ENCODE data around the gene MANBA.
"Not testable (repeated sequence)": the region's sequence is repeated elsewhere in the genome, so short reads cannot be mapped to it uniquely, and the experiment has no call there.

MANBA gene

DNA sequence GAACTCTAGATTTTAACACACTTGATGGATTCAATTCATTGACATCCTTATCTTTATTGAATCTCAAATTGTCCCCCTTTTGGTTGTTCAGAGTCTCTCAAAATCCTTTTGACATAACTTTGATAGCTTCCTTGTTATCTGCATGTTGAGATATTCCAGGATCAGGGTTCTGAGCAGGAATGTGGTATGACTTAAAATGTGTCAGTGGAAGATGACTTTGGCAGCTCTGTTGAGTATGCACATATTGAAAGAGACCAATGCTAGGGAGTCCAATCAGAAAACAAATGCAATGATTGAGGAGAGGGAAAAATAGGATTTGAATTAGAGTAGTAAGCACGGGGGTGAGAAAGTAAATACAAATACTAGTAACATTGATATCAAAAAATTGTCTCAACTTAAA, 93.8 kb downstream of the MANBA start:
- no peak for DNase-seq

DNA sequence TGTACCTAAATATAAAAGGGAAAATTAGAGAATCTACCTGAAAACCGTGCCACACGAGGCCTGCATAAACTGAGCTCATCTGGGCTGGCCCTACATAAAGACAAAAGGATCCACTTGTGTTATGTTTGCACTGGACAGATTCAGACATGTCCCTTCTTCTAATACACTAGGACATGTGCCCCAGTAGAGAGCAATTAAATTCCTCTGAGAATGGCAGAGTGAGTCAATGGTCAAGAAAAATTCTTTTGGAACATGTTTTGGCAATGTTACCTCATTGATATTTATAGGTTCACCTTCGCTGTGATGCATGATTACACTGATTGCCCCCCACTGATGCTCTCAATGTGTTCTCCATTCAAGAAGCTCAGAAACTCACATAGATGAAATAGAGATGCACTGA, 95.2 kb downstream of the MANBA start:
- no peak for DNase-seq

DNA sequence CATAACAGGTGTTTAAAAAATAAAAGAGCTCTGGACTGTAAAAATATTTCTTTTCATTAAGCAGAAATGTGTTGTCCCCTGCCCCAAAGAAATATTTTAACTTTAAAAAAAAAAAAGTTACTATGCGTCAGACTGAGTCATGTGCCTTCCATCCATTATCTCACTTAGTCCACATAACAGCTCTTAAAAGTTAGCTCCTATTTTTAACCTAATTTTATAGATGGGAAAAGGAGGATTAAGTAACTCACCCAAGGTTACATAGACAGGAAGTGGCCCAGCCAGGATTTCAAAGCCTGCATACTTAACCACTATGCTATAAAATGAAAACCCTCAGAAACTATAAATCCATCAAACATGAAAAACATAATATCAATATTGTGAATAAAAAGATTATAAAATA, 97.7 kb downstream of the MANBA start:
- no peak for DNase-seq

GRCh38 chr4:102657206-102657605, 103.6 kb downstream of the MANBA start:
- no peak for DNase-seq

DNA sequence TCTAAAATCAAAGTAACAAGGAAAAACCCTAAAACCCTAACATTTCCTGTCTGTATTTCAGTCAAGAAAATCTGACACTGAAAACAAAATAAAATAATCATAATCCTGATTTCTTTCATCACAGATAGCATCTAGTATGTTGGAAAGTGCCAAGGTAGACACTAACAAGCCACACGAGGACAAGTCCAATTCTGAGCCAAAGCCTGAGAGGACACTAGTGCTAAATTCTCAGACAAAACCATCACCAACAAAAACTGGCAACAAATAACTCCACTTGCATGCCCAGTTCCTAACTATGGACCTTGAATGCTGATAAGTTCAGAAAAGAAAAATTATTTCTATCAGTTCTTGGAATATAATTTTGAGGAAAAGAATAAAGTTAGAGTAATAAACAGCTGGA, 113.7 kb downstream of the MANBA start:
- DNase-seq: no peak

- no peak for DNase-seq
These were observed 118.0 kb downstream of the MANBA start for GRCh38 chr4:102642631-102643298.

- DNase-seq: no peak
These were observed 119.0 kb downstream of the MANBA start for GRCh38 chr4:102641793-102642192.

DNA sequence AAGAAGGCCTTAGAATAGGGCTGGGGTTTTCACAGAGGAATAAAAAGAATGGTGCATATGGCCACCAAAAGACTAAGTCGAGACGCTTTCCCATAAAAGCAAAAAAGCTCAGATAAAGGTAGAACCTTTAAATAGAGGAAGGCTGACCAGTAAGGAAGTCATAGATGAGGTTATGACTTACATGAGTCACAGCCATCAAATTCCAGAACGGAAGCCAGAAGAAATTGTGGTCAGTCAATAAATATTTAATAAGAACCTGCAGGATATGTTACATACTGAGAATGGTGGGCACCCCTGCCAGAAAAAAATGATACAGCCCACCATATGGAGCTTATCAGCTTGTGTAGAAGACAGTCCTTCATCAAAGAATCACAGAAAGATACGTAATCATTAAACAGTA, 120.1 kb downstream of the MANBA start:
- no peak for DNase-seq

GRCh38 chr4:102639598-102639997, 121.2 kb downstream of the MANBA start:
- DNase-seq: no peak

DNA sequence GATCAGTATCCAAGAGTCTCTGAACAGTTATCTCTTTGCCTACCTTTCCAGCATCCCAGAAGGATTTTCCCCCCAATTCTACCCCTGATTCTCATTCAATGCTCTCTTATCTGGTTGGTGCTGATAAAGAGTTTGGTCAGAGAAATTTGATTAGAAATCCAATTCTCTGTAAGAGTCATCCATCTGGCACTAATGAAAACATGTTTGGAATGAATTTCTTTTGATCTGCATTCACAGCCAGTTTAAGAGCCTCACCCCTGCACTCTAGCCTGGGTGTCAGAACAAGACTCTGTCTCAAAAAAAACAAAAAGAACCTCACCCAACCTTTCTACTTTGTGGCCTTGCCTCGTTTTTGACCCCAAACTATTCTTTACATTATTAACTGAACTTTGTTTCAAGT, 122.1 kb downstream of the MANBA start:
- no peak for DNase-seq

DNA sequence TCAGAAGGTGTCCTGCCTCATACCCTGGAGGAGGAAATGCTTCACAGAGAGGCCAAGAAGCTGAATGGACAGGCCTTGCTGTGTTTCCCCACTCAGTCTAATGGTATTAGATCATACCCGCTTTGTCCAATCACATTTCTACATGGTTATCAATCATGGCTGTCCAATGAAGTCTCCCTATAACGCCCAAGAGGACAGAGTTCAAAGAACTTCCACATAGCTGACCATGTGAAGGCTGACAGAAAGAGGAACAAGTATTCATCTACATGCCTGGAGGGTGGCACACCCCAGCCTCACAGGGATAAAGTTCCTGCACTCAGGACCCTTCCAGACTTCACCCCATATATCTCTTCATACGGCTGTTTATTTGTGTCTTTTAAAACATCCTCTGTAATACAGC, 123.4 kb downstream of the MANBA start:
- no peak for DNase-seq

DNA sequence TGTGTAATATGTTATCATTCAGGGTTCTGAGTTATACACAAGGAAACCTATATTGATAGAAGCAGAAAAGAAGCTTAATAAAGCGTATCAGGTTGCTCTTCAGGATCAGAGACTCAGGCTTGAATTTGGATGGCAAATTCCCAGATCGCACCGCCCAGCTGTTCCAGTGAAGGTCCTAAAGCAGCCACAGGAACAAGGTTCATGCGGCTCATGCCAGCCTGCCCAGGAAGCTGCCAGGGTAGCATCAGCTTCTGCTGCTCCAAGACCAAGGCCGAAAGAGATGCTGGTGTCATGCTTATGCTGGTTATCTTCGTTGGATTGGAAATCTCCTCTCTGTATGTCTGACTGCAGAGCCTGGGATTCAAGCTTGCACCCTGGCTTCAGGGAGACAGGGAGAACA, 127.7 kb downstream of the MANBA start:
- DNase-seq: no peak

GRCh38 chr4:102632241-102633065, 128.3 kb downstream of the MANBA start:
- DNase-seq: no peak

DNA sequence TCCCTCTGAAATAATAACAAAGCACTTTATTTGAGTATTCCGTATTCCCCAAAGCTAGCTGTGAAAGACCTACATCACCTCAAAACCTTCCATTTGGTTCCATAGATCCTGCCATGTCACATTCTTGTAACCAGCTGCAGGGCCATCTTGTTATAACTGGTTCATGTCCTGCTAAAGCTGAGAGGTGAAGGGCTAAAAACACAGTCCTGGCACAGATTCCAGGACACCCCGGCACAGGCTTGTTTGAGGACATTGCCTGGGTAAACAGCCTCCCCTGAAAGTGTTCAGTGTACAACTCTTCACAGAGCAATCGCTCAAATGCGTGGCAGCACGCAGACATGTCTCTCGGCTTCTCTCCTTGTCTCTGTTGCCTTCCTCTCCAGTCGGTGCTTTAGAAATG, 129.2 kb downstream of the MANBA start:
- DNase-seq: no peak

DNA sequence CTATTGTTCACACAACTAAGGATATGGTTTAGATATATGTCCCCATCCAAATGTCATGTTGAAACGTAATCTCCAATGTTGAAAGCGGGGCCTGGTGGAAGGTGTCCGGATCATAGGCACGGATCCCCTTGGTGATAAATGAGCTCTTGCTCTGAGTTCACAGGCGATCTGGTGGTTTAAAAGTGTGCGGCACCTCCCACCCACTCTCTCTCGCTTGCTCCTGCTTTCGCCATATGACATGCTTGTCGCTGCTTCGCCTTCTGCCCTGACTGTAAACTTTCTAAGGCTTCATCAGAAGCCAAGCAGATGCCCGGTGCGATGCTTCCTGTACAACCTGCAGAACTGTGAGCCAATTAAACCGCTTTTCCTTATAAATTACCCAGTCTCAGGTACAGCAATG, 131.1 kb downstream of the MANBA start:
- DNase-seq: no peak

DNA sequence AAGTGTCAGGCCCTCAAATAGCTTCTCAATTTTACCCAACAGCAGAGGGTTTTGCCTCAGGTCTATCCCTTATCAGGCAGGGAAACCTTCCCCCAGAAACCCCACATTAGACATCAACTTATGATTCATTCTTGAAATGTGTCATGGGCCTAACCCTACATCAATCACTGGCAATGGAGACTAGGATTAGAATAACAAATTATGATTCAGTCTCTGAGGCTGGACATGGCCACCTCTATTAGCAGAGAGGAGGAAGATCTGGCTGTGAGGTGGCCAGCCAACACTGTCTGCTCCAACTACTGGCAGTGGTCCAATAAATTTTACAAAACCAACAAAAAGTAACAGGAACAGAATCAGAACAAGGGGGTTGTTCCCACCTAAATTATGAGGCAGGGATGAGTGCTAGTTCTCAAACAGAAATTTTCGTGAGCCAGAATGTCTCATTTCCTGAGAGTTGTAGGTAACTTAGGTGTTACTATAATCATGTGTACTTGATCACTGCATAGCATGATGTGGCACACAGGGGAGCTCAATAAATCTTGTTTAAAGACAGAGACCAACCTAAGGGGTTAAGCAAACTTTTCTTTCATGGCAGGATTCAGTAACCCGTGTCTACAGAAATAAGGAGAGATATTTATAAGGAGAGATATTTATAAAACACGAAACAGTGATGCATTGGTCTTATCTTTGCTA, 132.8 kb downstream of the MANBA start:
- no peak for DNase-seq

GRCh38 chr4:102625232-102625930, 135.4 kb downstream of the MANBA start:
- no peak for DNase-seq

GRCh38 chr4:102624505-102624904, 136.3 kb downstream of the MANBA start:
- no peak for DNase-seq

DNA sequence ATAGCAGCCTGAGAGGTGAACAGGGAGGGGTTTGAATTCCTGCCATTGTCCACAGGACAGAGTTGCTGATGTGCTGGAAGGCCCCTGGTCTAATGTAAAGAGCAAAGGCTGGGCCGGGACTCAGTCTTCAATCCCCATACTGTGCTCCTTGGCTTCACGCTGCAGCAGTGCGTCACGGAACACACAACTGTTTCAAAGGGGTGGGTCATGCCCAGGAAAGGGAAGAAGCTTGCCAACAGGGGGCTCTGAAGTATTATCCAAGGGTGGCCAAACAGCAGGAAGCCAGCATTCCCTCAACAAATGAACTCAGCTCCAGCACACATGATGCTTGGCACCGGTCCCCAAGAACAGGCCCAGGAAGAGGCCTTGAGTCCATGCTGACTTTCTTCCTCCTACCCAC, 137.1 kb downstream of the MANBA start:
- DNase-seq: no peak

- no peak for DNase-seq
These were observed 139.9 kb downstream of the MANBA start for GRCh38 chr4:102620697-102621497.

GRCh38 chr4:102619776-102620631, 140.8 kb downstream of the MANBA start:
- not testable (repeated sequence) for DNase-seq

All from SIG-M5 (cell line).